ENCODE measurements around the gene PATL1.

DNA sequence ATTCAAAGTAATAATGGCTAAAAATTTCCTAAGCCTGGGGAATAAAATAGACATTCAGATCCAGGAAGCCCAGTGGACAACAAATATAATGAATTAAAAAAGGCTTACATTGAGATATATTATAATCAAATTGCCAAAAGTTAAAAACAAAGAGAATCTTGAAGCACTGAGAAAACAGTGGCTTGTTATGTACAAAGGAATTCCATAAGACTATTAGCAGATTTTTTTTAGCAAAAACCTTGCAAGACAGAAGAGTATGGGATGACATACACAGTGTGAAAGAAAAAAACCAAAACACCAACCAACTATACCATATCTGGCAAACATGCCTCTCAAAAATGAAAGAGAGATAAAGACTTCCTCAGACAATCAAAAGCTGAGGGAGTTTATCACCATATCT, 24.1 kb upstream of the PATL1 start:
- TF ChIP-seq, protein P1, sequence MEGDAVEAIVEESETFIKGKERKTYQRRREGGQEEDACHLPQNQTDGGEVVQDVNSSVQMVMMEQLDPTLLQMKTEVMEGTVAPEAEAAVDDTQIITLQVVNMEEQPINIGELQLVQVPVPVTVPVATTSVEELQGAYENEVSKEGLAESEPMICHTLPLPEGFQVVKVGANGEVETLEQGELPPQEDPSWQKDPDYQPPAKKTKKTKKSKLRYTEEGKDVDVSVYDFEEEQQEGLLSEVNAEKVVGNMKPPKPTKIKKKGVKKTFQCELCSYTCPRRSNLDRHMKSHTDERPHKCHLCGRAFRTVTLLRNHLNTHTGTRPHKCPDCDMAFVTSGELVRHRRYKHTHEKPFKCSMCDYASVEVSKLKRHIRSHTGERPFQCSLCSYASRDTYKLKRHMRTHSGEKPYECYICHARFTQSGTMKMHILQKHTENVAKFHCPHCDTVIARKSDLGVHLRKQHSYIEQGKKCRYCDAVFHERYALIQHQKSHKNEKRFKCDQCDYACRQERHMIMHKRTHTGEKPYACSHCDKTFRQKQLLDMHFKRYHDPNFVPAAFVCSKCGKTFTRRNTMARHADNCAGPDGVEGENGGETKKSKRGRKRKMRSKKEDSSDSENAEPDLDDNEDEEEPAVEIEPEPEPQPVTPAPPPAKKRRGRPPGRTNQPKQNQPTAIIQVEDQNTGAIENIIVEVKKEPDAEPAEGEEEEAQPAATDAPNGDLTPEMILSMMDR (IDR thresholded peaks at IDR 0.05), result no peak
- TF ChIP-seq EZH2 (IDR thresholded peaks at IDR 0.05), result no peak
